Lung (tissue), 12 donors: Measurements from ENCODE around the gene KLRB1. TPM values are rescaled to one million over a fixed set of nuclear protein-coding genes. Genes with fewer than 3 reads are reported as not detected.
"Not testable (repeated sequence)": the region's sequence is repeated elsewhere in the genome, so short reads cannot be mapped to it uniquely, and the experiment has no call there.

Source experiments
- ATAC-seq: fragments of 200-7000 bp; cut with Tn5 transposase; one replicate; pipeline ENCODE4 v1.9.1; 2020; ENCODE audit warnings: moderate number of reproducible peaks; ENCODE audit not compliant: insufficient read depth, low FRiP score
- DNase-seq, 3 donors: peaks; one replicate each; pipeline ENCODE4 v3.0.0-alpha.2; 2013 to 2017
- H3K27ac ChIP-seq, 2 donors: one replicate each; pipeline ENCODE4 v1.5.1; 2013; ENCODE audit warnings: mild to moderate bottlenecking in 2 of 2, moderate library complexity in 2 of 2, control low read depth in 1 of 2, inconsistent platforms in 1 of 2, low read depth in 1 of 2, low read length in 1 of 2
- H3K27me3 ChIP-seq, 3 donors: one replicate each; pipeline ENCODE4 v1.5.1; 2013; ENCODE audit warnings: low read length in 2 of 3; ENCODE audit not compliant: control insufficient read depth in 3 of 3, insufficient read depth in 3 of 3
- H3K36me3 ChIP-seq, 4 donors: one replicate each; pipeline ENCODE4 v1.5.1; 2013; ENCODE audit warnings: low read length in 4 of 4, mild to moderate bottlenecking in 1 of 4, moderate library complexity in 1 of 4; ENCODE audit not compliant: control insufficient read depth in 4 of 4, insufficient read depth in 4 of 4
- H3K4me1 ChIP-seq, 5 donors: one replicate each; pipeline ENCODE4 v1.5.1; 2013; ENCODE audit warnings: low read length in 5 of 5, mild to moderate bottlenecking in 2 of 5, moderate library complexity in 1 of 5; ENCODE audit not compliant: control insufficient read depth in 5 of 5, insufficient read depth in 5 of 5
- H3K4me3 ChIP-seq: one replicate; pipeline ENCODE4 v1.5.1; 2013; ENCODE audit warnings: mild to moderate bottlenecking, control low read depth, moderate library complexity
- H3K9ac ChIP-seq, 2 donors: one replicate each; pipeline ENCODE4 v1.5.1; 2013; ENCODE audit warnings: low read length in 2 of 2, control low read depth in 1 of 2; ENCODE audit not compliant: insufficient read depth in 1 of 2
- H3K9me3 ChIP-seq, 4 donors: one replicate each; pipeline ENCODE4 v1.5.1; 2013; ENCODE audit warnings: low read length in 3 of 4, mild to moderate bottlenecking in 1 of 4, moderate library complexity in 1 of 4; ENCODE audit not compliant: control insufficient read depth in 4 of 4, insufficient read depth in 3 of 4
- CTCF ChIP-seq: IDR thresholded peaks from 2 replicates; pipeline ENCODE4 v1.5.1; 2012; ENCODE audit warnings: mild to moderate bottlenecking; ENCODE audit errors: control extremely low read depth, extremely low read depth
- WGBS, 2 donors: extraction: QIAGEN DNeasy Blood & Tissue Kit; methylation state at CpG; one replicate each; pipeline ENCODE4 v1.1.7; 2013; 5-methylcytosine and 5-hydroxymethylcytosine counted together
- polyA plus RNA-seq, 2 donors: library from polyadenylated mRNA; stranded (reverse); fragments of 200-250 nt; gene quantifications; one replicate each; pipeline ENCODE4 v1.2.1, GENCODE V29; 2013
- total RNA-seq, 2 donors: library from RNA; depleted of rRNA in 1 of 2; stranded (reverse); fragments of >200 nt in 1 of 2; gene quantifications; one replicate each; pipeline ENCODE4 v1.2.1, GENCODE V29; 2014 to 2021
- donor health status: control.
- donor health status: control.
- donor health status: Bipolar disorder and iron deficiency.
- donor health status: healthy.
- donor health status: DM: yes; HTN: yes; CAD: no.

KLRB1 gene
- total and polyA plus RNA-seq, 4 donors, result 1.4 to 3.5 (median 2.3) TPM

DNA sequence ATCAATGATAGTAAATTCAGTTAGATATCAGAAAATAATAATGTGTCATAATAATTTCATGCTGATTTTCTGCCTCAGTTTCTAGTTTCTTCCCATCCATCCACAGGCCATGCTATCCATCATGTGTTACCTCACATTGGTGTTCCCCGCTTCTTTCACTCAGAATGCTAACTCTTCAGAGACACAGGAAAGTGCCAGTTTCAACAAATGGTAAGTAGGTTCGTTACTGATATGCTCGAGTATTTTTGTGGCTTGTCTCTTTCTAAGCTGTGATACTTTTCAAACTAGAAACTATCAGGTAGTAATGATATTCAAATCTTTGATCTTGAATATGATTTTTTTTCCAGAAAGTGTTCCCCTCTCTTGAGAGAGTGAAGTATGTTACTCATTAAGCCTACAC, 1.5 kb downstream of the KLRB1 start:
- Histone ChIP-seq H3K36me3 (no peaks in the 10 kb centered on the region), H3K4me1 (no peaks in the 10 kb centered on the region), H3K9me3 (peaks cover 0 to 4% (median 0%) of the 10 kb centered on the region in 4 donors), H3K27me3 (no peaks in the 10 kb centered on the region), H3K4me3 (no peak overlapping the region), H3K27ac (no peak overlapping the region), H3K9ac (no peak overlapping the region)
- 90 to 96% methylated on average over 3 of the region's 3 CpGs for WGBS, 2 donors
- no peak for ATAC-seq
- TF ChIP-seq CTCF, result no peak
- DNase-seq, result no peak

DNA sequence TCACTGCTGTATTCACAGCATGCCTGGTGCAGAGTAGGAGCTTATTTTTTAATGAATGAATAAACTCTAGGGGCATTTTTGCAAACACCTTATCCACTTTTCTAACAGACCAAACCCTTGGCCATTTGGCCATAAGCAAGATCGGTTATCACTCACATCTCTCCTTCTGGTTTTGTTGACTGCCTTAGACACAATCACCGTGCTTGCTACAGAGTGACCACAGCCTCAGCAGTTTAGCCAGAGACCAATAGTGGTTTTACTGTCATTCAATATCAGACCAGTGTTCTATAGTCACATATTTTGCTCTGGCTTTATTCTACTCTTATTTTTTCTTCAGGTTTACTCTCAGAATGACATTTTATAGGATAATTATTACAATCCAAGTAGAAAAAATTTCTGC, 2.2 kb downstream of the KLRB1 start:
- no peak for ATAC-seq
- H3K4me1 ChIP-seq, result no peaks in the 10 kb centered on the region
- peaks cover 0 to 2% (median 0%) of the 10 kb centered on the region in 4 donors for H3K9me3 ChIP-seq
- TF ChIP-seq CTCF, result no peak
- no peak for DNase-seq
- 98% methylated on average over 2 of the region's 2 CpGs for WGBS, 2 donors
- H3K9ac ChIP-seq, result no peak overlapping the region
- H3K27me3 ChIP-seq, result no peaks in the 10 kb centered on the region
- H3K36me3 ChIP-seq, result no peaks in the 10 kb centered on the region
- no peak overlapping the region for H3K4me3 ChIP-seq
- H3K27ac ChIP-seq, result no peak overlapping the region

- DNase-seq, result no peak
Measured at GRCh38 chr12:9604287-9604686, 3.4 kb downstream of the KLRB1 start.

DNA sequence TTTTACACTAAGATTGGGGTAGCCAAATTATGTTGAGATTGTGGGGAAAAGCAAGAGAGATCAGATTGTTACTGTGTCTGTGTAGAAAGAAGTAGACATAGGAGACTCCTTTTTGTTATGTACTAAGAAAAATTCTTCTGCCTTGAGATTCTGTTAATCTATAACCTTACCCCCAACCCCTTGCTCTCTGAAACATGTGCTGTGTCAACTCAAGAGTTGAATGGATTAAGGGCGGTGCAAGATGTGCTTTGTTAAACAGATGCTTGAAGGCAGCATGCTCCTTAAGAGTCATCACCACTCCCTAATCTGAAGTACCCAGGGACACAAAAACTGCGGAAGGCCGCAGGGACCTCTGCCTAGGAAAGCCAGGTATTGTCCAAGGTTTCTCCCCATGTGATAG, 7.3 kb downstream of the KLRB1 start:
- not testable (repeated sequence) for DNase-seq, H3K4me3 ChIP-seq, H3K27ac ChIP-seq, H3K9me3 ChIP-seq, H3K27me3 ChIP-seq, ATAC-seq, H3K36me3 ChIP-seq, H3K4me1 ChIP-seq, H3K9ac ChIP-seq
- 79 to 88% methylated on average over 3 of the region's 3 CpGs for WGBS, 2 donors

More at GRCh38 chr12:9604287-9604686, 3.4 kb downstream of the KLRB1 start:
- Histone ChIP-seq H3K9me3 (no peaks in the 10 kb centered on the region), H3K4me1 (no peaks in the 10 kb centered on the region), H3K27ac (no peak overlapping the region), H3K9ac (no peak overlapping the region), H3K36me3 (no peaks in the 10 kb centered on the region), H3K4me3 (no peak overlapping the region), H3K27me3 (no peaks in the 10 kb centered on the region)
- no peak for ATAC-seq
- no peak for TF ChIP-seq CTCF
- 96% methylated on average over 5 of the region's 5 CpGs for WGBS, 2 donors
